GM19238 (cell line): ENCODE results near the gene PFKL.

Experiments used
- DNase-seq: peaks from one replicate; pipeline ENCODE4 v3.0.0; 2011; ENCODE audit warnings: low spot score; ENCODE audit not compliant: insufficient read length

PFKL gene

GRCh38 chr21:44312716-44313115 lies 12.9 kb downstream of the PFKL start:
- no peak for DNase-seq

DNA sequence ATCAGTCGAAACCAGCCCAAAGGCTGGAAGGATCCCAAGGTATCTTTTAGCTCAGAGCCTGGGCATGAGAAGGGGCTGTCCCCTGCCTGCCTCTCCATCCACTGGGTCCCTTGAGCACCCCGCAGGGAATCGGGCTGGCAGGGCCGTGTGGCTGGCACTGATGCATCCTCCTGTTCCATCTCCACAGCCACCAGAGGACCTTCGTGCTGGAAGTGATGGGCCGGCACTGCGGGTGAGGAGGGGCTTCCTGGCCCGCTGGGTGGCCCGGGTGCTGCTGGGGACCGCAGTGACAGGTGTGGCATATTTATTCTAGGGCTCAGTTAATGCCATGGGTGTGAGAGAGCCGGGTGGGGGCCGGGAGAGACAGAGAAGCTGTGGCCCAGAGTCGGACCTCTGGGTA lies 13.6 kb downstream of the PFKL start:
- DNase-seq: no peak

GRCh38 chr21:44314128-44314527 lies 14.3 kb downstream of the PFKL start:
- DNase-seq: no peak

- DNase-seq: no peak
Observed at GRCh38 chr21:44314561-44314960, 14.7 kb downstream of the PFKL start.

- no peak for DNase-seq
Observed at GRCh38 chr21:44315691-44316203, 15.9 kb downstream of the PFKL start.

DNA sequence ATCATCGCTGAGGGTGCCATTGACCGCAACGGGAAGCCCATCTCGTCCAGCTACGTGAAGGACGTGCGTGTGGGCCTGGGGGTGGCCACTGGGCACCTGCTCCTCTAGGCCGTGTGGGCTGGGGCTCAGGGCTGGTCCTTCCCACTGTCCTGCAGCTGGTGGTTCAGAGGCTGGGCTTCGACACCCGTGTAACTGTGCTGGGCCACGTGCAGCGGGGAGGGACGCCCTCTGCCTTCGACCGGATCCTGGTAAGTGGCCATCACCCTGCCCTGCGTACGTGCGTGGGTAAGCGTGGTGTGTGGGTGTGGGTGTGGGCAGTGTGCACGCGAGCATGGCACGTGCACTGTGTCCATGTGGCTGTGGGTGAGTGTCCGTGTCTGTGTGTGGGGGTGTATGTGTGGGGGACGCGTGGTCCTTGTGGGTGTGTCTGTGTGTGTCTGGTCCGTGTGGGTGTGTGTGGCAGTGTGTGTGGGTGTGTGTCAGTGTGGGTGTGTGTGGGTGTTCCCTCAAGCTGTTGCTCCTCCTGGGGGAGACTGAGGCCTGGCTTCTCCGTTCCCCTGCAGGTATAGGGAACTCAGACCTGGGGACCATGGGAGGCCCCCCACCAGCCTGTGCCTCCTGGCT lies 16.5 kb downstream of the PFKL start:
- DNase-seq: no peak

DNA sequence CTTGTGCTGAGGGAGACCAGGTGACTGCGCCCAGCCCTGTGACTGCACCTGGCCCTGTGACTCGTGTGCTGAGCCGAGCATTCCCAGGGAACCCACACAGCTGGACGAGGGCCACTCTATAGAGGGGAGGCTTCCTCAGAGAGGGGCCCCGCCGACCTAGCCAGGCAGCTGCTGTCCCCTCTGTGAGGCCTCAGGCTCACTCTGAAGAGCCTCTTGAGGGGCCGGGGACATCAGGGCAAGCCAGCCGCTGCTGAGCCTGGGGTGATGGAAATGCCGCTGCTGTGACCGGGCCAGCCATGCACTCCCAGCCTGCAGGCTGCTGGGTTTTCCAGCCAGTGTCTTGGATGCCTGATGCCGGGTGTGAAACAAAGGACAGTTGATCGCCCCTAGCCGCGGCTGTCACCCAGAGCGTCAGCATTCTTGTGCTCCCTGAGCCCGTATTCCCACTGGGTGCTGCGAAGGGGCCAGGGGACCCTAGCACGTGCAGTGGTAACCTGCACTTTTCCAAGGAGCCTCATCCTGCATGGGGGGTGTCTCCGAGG lies 17.5 kb downstream of the PFKL start:
- DNase-seq: no peak

- no peak for DNase-seq
Observed at GRCh38 chr21:44317871-44318270, 18.0 kb downstream of the PFKL start.

DNA sequence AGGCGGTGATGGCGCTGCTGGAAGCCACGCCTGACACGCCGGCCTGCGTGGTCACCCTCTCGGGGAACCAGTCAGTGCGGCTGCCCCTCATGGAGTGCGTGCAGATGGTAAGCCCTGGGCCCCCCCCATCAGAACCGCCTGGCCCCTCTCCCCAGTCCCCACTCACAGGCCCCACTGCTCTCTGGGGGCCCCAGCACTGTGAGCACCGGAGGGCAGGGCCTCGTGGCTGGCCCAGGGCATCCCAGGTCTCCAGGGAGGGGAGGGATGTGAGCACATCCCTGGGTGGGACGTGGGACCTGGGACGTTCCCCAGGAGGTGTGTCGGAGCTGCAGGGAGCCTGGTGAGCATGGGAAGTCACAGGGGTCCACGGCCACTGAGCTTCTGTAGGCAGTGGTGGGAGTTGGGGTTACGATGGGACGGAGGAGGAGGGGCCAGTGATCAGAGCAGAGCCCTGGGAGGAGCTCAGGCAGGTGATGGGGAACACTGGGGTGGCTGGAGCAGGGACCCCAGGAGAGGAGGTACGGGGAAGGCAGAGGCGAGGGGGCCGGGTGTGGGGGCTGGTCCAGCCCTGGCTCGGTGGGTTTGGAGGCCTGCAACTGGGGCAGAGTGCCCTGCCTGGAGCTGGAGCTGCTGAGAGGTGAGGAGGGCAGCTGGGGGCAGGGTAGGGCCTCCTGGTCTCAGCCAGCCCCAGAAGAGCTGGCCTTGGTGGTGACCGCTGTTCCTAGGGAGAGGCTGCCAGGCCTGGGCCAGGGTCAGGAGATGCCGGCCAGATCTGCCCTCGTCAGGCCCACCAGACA lies 18.8 kb downstream of the PFKL start:
- no peak for DNase-seq

DNA sequence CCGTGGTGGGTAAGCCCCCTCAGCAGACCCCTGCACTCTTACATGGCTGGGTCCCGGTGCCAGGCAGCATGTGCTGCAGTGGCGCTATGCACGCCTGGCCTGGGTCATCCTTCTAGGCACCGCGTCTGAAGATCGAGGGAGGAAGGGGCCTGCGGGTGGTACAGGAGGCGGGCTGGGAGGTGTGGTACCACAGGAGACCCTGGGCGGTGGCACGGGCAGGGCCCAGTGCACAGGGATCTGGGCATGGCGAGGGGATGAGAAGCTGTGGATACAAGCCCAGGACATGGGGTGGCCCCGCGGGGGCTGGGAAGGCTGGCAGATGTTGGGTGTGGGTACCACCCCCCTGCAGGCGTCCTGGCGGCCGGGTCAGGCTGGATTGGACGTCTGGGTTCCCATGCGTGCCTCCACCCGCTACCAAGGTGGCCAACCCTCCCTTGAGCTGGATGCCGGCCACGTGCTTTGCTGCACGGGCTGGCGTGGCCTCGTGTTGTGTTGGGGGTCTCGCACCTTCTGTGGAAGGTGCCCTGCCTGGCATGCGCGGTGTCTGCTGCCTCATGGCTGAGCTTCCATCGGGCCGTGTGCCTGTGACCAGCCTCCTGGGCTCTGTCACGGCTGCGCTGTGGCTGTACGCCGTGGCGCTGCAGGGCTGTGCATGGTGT lies 19.7 kb downstream of the PFKL start:
- DNase-seq: no peak

DNA sequence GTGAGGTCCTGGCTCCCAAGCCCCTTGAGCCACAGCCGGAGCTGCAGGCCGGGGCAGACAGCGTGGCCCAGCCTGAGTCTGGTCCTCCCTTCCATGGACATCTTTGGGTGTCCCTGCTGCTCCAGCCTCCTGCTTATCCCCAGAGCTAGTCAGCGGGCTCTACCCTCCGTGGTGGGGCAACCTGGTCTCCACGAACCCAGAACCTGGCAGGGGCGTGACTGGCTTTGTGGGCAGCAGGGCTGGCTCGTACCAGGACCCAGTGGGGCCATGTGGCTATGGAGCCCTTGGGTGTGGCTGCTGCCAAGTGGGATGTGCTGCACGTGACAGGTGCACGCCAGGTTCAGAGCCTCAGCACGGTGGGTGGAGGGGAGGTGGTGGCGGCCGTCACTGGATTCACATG lies 21.0 kb downstream of the PFKL start:
- no peak for DNase-seq

GRCh38 chr21:44321846-44322450 lies 22.1 kb downstream of the PFKL start:
- no peak for DNase-seq

DNA sequence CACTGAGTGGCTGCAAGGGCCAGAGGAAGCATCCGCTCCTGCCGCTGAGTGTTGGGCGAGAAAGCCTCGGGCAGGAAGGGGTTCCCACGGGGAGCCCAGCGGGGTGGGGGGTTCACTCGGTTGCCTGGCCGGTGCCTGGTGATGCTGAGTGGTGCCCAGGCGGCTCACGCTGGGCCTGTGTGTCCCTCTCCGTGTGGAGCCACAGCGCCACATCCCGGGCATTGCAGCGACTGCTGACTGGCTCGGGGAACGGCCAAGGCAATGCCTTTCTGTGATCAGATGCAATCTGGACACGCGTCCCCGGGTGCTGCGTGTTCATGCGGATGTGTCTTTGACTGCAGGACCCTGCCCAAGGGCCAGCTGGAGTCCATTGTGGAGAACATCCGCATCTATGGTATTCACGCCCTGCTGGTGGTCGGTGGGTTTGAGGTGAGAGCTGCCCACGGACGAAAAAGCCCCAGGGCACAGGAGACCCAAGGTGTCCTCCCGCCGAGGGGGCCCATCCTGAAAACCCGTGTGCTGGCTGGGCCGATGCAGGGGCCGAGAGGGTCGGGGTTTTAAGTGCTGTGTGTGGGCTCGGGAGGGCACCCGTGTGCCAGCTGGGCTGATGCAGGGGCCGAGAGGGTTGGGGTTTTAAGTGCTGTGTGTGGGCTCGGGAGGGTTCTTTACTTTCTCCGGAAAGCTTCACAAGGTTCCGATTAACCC lies 22.9 kb downstream of the PFKL start:
- no peak for DNase-seq

GRCh38 chr21:44323591-44323990 lies 23.7 kb downstream of the PFKL start:
- no peak for DNase-seq

GRCh38 chr21:44324106-44324853 lies 24.4 kb downstream of the PFKL start:
- DNase-seq: no peak

DNA sequence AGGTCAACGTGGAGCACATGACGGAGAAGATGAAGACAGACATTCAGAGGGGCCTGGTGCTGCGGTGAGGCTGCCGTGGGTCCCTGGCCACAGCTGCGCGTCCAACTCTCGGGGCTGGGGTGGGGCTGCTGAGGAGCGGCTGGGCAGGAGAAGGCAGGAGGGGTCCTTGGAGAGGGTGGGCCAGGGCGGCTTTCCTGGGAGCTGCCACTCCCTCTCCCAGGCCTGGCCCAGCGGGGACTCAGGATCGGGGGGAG lies 24.9 kb downstream of the PFKL start:
- no peak for DNase-seq

- no peak for DNase-seq
Observed at GRCh38 chr21:44325386-44326271, 25.8 kb downstream of the PFKL start.

- DNase-seq: no peak
Observed at GRCh38 chr21:44326272-44326647, 26.4 kb downstream of the PFKL start.

GRCh38 chr21:44326716-44327602 lies 27.1 kb downstream of the PFKL start:
- no peak for DNase-seq
